Caco-2 (cell line): ENCODE results near the gene ATCAY. TPM values are rescaled to one million over a fixed set of nuclear protein-coding genes. Genes with fewer than 3 reads are reported as not detected.

Experiments
- BruUV-seq: library from RNA; stranded (reverse); fragments of 400-500 nt; replicated peaks from 2 replicates; lab custom pipeline; 2021; lab: Mats Ljungman, UMichigan
- CTCF ChIA-PET: fragments of 300-600 bp; sonication (Branson Sonifier 250); formaldehyde crosslinking; loops from one replicate; lab custom pipeline; 2022; ENCODE audit warnings: antibody characterized with exemption; lab: Charles Lee
- POLR2A ChIA-PET: fragments of 300-600 bp; sonication (Branson Sonifier 250); formaldehyde crosslinking; loops from one replicate; lab custom pipeline; 2022; ENCODE audit warnings: antibody characterized with exemption; lab: Charles Lee
- DNase-seq, 2 experiments: peaks; one replicate each; pipeline versions ENCODE4 v3.0.0 to v3.0.0-alpha.2; 2020 to 2022
- H3K27me3 ChIP-seq: replicated peaks from 2 replicates; pipeline ENCODE4 v1.6.0; 2011; ENCODE audit warnings: low read length; ENCODE audit not compliant: control insufficient read depth, insufficient read depth
- H3K36me3 ChIP-seq: 2 replicates; pipeline ENCODE4 v1.5.1; 2011; ENCODE audit warnings: low read length; ENCODE audit not compliant: control insufficient read depth, insufficient read depth
- H3K4me1 ChIP-seq: fragments of 250-450 bp; sonication (Bioruptor Pico); 2 replicates; pipeline ENCODE4 v1.5.1; 2020; ENCODE audit warnings: mild to moderate bottlenecking
- H3K4me3 ChIP-seq: 2 replicates; pipeline ENCODE4 v1.5.1; 2011; ENCODE audit warnings: low read depth, mild to moderate bottlenecking, control low read depth, low read length
- H3K9me3 ChIP-seq: fragments of 250-450 bp; sonication (Bioruptor Pico); 2 replicates; pipeline ENCODE4 v1.5.1; 2020; ENCODE audit warnings: mild to moderate bottlenecking, moderate library complexity
- H3K27ac Mint-ChIP-seq: one replicate; pipeline ENCODE4 v1.8.0; 2022; ENCODE audit warnings: mixed read lengths; ENCODE audit not compliant: unreplicated experiment
- H3K27me3 Mint-ChIP-seq: one replicate; pipeline ENCODE4 v1.8.0; 2022; ENCODE audit warnings: mixed read lengths; ENCODE audit not compliant: insufficient read depth, unreplicated experiment
- H3K36me3 Mint-ChIP-seq: one replicate; pipeline ENCODE4 v1.8.0; 2022; ENCODE audit warnings: mild to moderate bottlenecking, mixed read lengths; ENCODE audit not compliant: insufficient read depth, unreplicated experiment
- H3K4me1 Mint-ChIP-seq: one replicate; pipeline ENCODE4 v1.8.0; 2022; ENCODE audit warnings: low read depth, mixed read lengths; ENCODE audit not compliant: unreplicated experiment
- H3K4me3 Mint-ChIP-seq: one replicate; pipeline ENCODE4 v1.8.0; 2022; ENCODE audit warnings: mild to moderate bottlenecking, moderate library complexity, mixed read lengths; ENCODE audit not compliant: unreplicated experiment
- H3K9me3 Mint-ChIP-seq: one replicate; pipeline ENCODE4 v1.8.0; 2022; ENCODE audit warnings: mixed read lengths; ENCODE audit not compliant: unreplicated experiment
- intact Hi-C: fragments of 100-400 bp; cut with micrococcal nuclease; formaldehyde crosslinking; loops from one replicate; pipeline ENCODE4 v1.10.0; 2022; ENCODE audit not compliant: unreplicated experiment
- total RNA-seq: library from RNA; stranded (reverse); gene quantifications from 2 replicates; pipeline ENCODE4 v1.2.3, GENCODE V29; 2022
- TF ChIP-seq, protein P1 (sequence below), 2 experiments: fragments of 200-600 bp in 1 of 2; IDR thresholded peaks; 1 replicate in 1 of 2; 2 replicates in 1 of 2; pipeline versions ENCODE4 v1.5.1 to v1.8.0; 2011 to 2022; ENCODE audit warnings: antibody characterized with exemption in 1 of 2, control low read depth in 1 of 2, inconsistent platforms in 1 of 2, low read depth in 1 of 2, low read length in 1 of 2, mild to moderate bottlenecking in 1 of 2, moderate library complexity in 1 of 2; ENCODE audit not compliant: insufficient read depth in 1 of 2, severe bottlenecking in 1 of 2, unreplicated experiment in 1 of 2

ATCAY gene
- total RNA-seq, 1 experiment from 2014 or later = not detected

DNA sequence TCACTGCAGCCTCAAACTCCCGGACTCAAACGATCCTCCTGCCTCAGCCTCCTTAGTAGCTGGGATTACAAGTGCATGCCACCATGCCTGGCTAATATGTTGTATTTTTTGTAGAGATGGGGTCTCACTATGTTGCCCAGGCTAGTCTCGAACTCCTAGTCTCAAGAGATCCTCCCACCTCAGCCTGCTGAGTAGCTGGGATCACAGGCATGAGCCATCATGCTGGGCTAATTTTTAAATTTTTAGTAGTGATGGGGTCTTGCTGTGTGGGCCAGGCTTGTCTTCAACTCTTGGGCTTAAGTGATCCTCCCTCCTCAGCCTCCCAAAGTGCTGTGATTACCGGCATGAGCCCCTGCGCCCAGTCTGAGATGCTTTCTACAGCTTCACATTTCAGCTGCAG, 15.3 kb downstream of the ATCAY start:
- no TSS peak for BruUV-seq

DNA sequence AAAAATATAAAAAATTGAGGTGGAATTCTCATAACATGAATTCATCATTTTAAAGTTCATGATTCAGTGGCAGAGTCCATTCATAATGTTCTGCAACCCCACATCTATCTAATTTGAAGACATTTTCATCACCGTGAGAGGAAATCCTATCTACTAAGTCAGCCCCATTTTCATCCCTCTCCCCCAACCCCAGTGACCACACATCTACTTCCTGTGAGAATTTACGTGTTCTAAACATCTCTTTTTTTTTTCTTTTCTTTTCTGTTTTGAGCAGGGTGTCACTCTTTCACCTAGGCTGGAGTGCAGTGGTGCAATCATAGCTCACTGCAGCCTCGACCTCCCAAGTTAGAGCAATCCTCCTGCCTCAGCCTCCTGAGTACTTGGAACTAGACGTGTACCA, 17.5 kb downstream of the ATCAY start:
- intact Hi-C loops = no loop called here
- Histone ChIP-seq H3K9me3 (0 out of 2 replicates have a peak, but pooled peaks cover 6% of the 10 kb centered on the region), H3K36me3 (no peaks in the 10 kb centered on the region), H3K4me1 (no peaks in the 10 kb centered on the region), H3K27me3 (no peaks in the 10 kb centered on the region), H3K4me3 (no peak overlapping the region)
- TF ChIP-seq, protein P1, sequence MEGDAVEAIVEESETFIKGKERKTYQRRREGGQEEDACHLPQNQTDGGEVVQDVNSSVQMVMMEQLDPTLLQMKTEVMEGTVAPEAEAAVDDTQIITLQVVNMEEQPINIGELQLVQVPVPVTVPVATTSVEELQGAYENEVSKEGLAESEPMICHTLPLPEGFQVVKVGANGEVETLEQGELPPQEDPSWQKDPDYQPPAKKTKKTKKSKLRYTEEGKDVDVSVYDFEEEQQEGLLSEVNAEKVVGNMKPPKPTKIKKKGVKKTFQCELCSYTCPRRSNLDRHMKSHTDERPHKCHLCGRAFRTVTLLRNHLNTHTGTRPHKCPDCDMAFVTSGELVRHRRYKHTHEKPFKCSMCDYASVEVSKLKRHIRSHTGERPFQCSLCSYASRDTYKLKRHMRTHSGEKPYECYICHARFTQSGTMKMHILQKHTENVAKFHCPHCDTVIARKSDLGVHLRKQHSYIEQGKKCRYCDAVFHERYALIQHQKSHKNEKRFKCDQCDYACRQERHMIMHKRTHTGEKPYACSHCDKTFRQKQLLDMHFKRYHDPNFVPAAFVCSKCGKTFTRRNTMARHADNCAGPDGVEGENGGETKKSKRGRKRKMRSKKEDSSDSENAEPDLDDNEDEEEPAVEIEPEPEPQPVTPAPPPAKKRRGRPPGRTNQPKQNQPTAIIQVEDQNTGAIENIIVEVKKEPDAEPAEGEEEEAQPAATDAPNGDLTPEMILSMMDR (IDR thresholded peaks at IDR 0.05; ENCODE audit: insufficient read depth in 1 of 2, low read depth in 1 of 2, low read length in 1 of 2, severe bottlenecking in 1 of 2, unreplicated experiment in 1 of 2) = no peak
- DNase-seq = no peak
- H3K4me1 Mint-ChIP-seq = no peaks in the 10 kb centered on the region
- no peak overlapping the region for H3K4me3 Mint-ChIP-seq
- H3K27me3 Mint-ChIP-seq = no peaks in the 10 kb centered on the region
- H3K27ac Mint-ChIP-seq = no peak overlapping the region
- POLR2A ChIA-PET = no interaction called here
- H3K9me3 Mint-ChIP-seq = no peaks in the 10 kb centered on the region
- CTCF ChIA-PET = no interaction called here
- no peaks in the 10 kb centered on the region for H3K36me3 Mint-ChIP-seq
- no TSS peak for BruUV-seq

More for the DNA sequence above, 15.3 kb downstream of the ATCAY start:
- ChIA-PET CTCF (interaction anchor here (0.7 kb wide), 1 partner anchor 1179 kb away, joined by 5 read pairs; no protein-coding TSS in a partner anchor), POLR2A (no interaction called here)
- H3K27ac Mint-ChIP-seq = no peak overlapping the region
- Histone ChIP-seq H3K27me3 (no peaks in the 10 kb centered on the region), H3K4me3 (no peak overlapping the region), H3K4me1 (no peaks in the 10 kb centered on the region), H3K36me3 (no peaks in the 10 kb centered on the region), H3K9me3 (0 out of 2 replicates have a peak, but pooled peaks cover 6% of the 10 kb centered on the region)
- H3K27me3 Mint-ChIP-seq = no peaks in the 10 kb centered on the region
- TF ChIP-seq, protein P1 (IDR thresholded peaks at IDR 0.05; ENCODE audit: insufficient read depth in 1 of 2, low read depth in 1 of 2, low read length in 1 of 2, severe bottlenecking in 1 of 2, unreplicated experiment in 1 of 2) = no peak
- H3K36me3 Mint-ChIP-seq = no peaks in the 10 kb centered on the region
- no peak overlapping the region for H3K4me3 Mint-ChIP-seq
- DNase-seq = no peak
- intact Hi-C loops = no loop called here
- no peaks in the 10 kb centered on the region for H3K4me1 Mint-ChIP-seq
- no peaks in the 10 kb centered on the region for H3K9me3 Mint-ChIP-seq

DNA sequence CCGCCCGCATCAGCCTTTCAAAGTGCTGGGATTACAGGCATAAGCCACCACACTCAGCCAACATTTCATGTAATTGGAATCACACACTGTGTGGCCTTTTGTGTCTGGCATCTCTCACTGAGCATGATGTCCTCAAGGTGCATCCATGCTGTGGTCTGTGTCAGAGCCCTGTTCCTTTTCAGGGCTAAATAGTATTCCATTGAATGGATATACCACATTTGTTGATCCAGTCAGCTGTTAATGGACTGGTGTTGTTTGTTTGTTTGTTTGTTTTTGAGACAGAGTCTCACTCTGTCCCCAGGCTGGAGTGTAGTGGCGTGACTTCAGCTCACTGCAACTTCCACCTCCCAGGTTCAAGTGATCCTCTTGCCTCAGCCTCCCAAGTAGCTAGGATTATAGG, 17.9 kb downstream of the ATCAY start:
- no TSS peak for BruUV-seq
- TF ChIP-seq, protein P1 (IDR thresholded peaks at IDR 0.05; ENCODE audit: insufficient read depth in 1 of 2, low read depth in 1 of 2, low read length in 1 of 2, severe bottlenecking in 1 of 2, unreplicated experiment in 1 of 2) = no peak
- intact Hi-C loops = no loop called here
- POLR2A ChIA-PET = interaction anchor here (0.7 kb wide), 1 partner anchor 1730 kb away, joined by 13 read pairs; no protein-coding TSS in a partner anchor
- Mint-ChIP-seq H3K9me3 (no peaks in the 10 kb centered on the region), H3K27ac (no peak overlapping the region), H3K36me3 (no peaks in the 10 kb centered on the region), H3K4me1 (no peaks in the 10 kb centered on the region), H3K27me3 (no peaks in the 10 kb centered on the region), H3K4me3 (no peak overlapping the region)
- Histone ChIP-seq H3K36me3 (no peaks in the 10 kb centered on the region), H3K27me3 (no peaks in the 10 kb centered on the region), H3K4me3 (no peak overlapping the region), H3K4me1 (no peaks in the 10 kb centered on the region), H3K9me3 (0 out of 2 replicates have a peak, but pooled peaks cover 6% of the 10 kb centered on the region)
- DNase-seq = no peak
- CTCF ChIA-PET = no interaction called here
